Activated CD4-positive, alpha-beta T cell treated with anti-CD3 and anti-CD28 coated beads, Interleukin-2, amount 50 U/mL, for 24 hours (primary cell): ENCODE measurements around the gene SLC47A2.

ENCODE experiments used
- DNase-seq, 2 donors: peaks; one replicate each; pipeline ENCODE4 v3.0.0-alpha.2; 2020; ENCODE audit warnings: low read depth in 1 of 2, low spot score in 1 of 2

Gene SLC47A2

DNA sequence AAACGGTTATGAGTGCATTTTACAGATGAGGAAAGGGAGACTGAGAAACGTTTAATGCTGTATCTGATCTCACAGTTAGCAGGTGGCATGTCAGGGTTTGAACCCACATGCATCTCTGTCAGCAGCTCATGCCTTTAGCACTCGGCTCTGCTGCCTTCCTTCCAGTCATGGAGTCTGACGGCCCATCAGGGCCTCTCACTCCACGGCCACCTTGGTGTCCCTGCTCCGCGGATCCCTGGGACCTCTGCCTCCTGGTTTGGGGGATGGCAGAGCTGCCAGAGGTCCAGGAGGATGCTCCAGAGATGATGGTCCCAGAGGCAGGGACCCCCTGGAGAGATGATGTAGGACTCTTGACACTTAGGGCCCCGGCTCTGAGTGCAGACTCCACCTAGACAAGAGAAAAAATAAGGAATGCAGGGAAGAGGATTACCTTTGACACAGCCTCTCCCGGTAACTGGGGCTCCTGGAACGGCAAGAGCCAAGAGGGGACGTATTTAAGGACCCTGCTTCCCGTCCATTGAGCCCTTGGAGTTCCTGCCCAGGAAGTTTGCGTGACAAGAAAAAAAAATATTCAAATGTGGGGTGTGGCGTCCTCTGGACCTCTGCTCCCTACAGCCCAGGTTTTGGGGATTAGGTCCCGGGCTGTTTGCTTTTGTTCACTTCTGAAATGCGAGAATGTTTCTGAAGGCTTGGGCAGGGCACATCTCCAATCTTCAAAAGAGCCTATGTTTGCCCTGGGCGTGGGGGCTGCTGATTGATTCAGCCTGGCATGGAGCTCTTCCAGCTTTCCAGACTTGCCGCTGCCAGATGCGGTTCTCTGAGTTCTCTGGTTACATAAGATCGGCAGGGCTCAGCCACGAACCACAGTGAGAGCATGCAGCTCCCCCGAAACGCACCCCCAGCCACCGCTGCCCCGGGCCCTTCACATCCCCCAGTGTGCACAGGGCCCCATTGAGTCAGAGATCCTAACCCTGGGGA, 31.7 kb upstream of the SLC47A2 start, which contains the start of gene ALDH3A1:
TSS of gene ALDH3A1 (minus strand) at position 470 of the 978 bp plus-strand sequence. CDS start 3,169 bp downstream, outside the sequence.
- no peak for DNase-seq

DNA sequence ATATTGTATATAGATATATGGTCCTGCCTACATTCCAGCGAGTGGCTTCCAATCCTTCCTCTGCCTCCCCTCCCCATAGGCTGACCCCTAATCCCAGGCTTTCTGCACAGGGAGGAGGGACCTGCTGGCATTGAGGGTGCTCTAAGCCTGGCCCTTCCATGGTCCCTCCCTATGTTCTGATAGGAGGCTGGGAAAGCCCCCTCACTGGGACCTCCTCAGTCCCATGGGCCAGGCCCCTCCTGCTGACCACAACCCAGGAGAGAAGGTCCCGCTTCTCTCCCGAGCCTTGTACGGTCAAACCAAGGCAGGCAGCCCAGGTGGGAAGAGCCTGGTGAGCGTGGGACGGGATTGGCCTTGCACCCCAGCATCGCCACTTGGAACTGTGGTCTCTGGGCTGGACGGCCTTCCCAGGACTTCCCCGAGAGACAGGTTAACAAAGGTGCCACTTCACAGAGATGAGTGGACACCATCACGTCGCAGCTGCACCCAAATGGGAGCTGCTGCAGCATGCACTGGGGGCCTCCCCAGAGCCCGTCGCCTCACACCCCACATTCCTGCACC, 30.9 kb upstream of the SLC47A2 start:
- DNase-seq = no peak

DNA sequence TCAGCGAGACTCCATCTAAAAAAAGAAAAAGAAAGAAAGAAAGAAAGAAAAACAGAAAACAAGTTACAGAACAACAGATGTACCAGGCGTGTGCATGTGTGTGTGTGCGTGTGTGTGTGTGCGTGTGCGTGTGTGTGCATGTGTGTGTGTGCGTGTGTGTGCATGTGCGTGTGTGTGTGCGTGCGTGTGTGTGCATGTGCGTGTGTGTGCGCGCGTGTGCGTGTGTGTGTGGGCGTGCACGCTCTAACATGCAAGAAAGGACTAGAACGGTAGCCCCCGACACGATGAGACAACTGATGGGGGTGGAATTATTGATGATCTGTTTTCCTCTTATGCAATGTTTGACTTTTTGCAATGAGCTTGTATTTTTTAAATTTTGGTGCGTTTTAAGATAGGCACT, 30.1 kb upstream of the SLC47A2 start:
- no peak for DNase-seq

DNA sequence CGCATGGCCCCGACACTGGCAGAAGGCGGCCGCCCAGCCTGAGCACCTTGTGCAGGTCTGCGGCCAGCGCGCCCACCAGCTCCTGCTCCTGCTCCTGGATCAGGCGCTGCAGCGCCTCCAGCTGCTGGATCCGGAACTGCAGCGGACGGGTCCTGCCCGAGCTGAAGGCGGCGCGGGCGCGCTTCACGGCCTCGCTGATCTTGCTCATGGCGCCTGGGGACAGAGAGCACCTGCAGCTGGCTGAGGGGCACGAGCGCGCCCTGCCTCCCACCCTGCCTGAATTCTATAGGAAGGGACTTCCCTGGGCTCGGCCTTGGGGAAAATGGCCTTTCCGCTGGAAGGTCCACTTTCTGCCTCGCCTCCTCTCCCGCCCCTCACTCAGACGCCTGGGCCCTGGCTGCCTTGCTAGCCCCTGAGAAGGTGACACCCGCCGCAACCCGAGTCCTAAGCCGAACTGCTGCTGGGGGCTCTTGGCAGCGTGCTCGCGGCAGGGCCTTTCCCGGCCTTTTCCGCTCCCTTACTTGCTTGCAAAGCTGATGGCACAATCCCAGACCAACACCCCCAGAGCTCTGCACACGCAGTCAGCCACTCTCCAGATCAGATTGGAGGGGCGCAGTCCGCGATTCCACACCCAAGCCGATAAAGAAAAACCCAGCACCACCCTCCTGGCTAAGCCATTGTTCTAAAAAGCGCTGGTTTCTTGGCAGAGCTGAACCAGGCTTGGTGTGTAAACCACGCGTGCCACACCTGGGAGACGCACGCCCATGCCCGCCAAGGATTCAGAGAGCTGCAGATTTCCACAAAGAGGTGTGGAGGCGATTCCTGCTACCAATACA, 28.8 kb upstream of the SLC47A2 start:
- peak; percentile 69 to 76 for DNase-seq

DNA sequence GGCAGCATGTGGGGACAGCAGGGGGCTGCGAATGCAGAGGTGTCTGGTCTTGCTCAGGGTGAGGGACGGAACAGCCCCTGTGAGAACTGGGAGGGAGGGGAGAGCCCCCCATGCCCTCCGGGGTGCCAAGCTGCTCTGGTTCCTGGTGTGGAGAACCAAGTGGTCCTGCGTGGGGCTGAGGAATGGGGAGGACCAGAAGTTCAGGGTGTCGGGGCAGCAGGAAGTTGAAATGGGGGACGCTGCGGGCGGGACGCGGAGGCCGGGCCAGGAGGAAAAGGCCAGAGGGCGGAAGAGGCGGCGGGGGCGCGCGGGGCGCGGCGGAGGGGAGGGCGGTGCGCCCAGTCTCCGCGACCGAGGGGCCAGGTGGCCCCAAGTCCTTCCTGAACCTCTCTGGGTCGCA, 28.1 kb upstream of the SLC47A2 start:
- DNase-seq = no peak

DNA sequence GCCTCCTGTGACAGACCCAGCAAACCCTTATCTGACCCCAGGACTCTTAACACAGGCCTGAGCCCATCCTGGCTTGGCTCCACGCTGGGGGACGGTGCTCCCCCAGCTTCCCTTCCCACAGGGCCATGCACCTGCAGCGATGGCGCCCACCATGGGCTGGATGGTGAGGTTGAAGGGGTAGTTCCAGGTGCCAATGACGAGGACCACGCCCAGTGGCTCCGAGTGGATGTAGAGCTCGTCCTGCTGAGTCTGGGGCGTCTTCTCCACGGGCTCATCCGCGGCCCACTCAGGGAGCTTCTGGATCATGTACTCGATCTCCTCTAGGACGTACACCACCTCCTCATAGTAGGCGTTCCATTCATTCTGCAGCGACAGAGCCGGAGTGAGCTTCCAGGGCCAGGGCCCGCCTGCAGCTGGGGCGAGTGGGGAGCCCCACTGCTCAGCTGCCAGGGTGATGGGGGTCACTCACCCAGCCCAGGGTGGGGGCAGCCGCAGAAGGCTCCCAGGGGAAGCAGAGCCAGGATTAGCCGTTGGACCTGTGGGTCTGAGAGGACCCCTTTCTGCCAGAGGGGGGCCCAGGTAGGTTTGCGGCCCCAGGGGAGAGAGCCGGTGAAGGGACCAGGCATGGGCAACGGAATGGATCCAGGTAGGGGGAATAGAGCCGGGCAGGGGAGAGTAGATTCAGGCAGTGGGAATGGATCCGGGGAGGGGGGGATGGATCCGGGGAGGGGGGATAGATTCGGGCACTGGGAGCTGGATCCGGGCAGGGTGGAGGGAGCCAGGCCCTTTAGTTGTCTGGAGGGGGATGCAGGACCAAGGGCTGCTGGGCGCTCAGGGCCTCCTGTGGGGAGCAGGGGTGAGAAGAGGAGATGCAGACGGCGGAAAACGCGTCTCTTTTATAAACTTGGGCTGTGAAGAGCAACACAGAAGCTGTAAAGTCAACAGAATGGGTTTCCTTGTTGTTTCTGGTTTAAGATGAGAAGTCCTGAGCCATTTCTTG, 27.0 kb upstream of the SLC47A2 start:
- DNase-seq = no peak

DNA sequence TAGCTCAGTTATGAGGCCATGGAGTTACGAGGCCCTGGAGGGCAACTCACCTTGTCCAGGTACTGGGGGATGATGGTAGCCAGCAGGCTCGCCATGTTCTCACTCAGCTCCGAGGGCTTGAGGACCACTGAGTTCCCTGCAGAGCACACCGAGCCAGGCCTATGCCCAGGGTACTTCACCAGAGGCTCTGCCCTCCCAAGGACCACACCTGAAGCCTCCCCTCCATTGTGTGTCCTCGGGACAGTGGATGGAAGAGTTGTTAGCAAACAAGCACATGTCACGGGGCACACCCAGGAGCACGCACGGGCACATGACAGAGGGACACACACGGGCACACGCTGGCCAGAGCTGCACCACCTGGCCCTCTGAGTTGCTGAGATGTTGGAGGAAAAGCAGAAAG, 26.1 kb upstream of the SLC47A2 start:
- no peak for DNase-seq

DNA sequence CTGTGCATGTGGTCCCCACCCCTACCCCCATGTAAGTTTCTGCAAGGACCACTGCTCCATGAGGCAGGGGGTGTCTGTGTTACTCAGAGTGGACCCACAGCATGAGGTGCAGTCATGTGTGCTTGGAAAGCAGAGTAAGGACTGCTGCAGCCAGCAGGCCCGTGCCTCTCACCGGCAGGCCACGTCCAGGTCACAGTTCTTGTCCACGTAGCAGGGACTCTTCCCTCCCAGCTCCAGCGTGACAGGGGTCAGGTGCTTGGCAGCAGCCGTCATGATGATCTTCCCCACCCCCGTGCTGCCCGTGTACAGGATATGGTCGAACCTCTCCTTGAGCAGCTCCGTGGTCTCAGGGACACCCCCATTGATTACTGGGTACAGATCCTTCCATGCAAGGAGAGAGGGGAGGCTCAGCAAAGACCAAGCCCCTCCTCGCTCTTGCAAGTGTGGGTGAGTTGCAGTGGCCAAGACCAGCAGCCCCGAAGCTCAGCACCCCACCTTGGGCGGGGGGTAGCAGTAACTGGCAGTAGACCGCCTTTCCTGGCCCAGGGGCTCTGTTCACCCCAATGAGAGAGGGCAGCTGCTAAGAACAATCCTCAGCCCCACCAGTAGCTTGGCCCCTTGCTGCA, 25.6 kb upstream of the SLC47A2 start:
- DNase-seq = no peak

DNA sequence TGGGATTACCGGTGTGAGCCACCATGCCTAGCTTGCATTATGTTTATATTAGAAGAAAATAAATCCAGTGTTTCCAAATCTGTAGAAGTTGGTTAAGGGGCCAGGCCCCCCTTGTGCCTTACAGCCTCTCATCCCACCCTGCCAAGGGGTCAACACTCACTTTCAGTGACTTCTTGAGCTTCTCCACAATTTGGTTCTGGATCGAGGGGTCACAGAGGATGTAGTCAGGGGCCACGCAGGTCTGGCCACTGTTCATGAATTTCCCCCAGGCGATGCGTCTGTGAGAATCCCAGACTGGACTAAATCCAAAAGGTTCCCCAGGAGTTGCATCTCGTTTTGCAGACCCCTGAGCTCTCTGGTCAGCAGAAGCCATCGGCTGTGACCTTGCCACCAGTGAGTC, 24.5 kb upstream of the SLC47A2 start:
- DNase-seq = no peak

DNA sequence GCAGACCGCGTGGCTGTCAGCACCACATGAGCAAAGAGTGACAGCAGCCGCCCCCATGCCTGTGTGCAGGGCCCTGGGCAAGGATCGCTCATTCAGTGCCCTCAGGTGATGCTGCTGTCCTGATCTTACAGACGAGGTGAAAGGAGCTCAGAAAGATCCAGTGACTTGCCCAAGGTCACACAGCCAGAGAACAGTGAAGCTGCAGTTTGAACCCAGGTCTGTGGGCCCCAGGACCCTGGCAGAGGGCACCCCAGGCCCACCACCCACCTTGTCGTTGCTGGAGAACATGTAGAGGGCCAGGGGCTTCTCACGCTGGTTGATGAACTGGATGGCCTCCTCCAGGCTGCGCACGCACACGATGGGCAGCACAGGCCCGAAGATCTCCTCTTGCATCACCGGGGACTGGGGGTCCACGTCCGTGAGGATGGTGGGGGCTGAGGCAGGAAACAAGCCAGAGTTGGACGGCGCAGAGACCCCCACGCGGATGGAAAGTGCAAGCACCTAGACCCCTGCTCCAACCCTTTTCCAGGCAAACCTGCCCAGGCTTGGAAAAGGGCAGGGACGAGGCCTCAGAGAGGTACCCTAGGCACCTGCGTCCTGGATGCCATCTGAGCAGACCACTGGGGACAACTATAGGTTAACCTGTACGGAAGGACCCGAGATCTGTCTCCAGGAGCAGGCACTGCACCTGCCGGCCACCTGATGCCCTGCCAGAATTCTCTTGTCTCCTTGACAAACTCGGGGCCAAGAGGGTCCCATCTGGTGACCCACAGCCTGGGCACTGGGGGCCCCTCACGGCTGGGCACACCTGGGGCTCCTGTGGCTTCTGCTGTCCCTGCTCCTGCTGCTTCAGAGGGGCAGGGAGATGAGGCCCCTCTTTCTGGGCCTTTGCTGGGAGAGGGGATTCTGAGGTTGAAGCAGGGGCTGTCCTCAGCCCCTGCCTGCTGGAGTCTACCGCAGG, 23.1 kb upstream of the SLC47A2 start:
- DNase-seq = no peak

DNA sequence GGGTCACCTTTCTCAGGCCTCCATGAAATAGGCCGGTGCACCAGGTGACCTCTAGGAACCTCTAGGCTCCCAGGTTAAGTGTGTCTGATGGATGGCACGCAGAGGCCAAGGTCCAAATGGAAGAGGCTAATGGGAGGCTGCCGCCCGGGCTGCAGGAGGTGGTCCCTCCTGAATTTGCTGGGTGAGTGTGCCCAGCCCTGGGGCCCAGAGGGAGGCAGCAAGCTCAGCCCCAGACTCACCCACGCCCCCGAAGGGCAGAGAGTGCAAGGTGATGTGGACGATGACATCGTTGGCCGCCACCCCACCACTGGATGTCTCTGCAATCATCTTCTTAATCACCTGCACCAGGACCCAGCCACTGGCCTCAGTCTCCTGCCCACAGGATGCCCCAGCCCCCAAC, 22.4 kb upstream of the SLC47A2 start:
- no peak for DNase-seq

DNA sequence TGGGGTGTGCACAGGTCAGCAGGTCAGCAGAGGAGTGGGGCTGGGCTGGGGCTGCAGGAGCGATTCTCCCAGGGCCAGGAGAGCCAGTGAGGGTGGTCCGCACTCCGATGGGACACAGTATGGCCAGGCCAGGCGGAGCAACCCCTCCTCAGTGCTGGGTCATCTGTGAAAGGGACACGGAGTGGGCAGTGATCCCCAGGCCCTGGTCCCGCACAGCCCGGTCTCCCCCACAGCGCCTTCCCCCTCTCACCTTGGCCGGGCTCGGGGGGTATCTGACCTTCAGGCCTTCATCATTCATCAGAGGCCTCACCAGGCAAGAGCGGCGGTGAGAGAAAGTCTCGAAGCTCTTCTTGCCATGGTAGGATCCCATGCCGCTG, 21.7 kb upstream of the SLC47A2 start:
- DNase-seq = no peak

DNA sequence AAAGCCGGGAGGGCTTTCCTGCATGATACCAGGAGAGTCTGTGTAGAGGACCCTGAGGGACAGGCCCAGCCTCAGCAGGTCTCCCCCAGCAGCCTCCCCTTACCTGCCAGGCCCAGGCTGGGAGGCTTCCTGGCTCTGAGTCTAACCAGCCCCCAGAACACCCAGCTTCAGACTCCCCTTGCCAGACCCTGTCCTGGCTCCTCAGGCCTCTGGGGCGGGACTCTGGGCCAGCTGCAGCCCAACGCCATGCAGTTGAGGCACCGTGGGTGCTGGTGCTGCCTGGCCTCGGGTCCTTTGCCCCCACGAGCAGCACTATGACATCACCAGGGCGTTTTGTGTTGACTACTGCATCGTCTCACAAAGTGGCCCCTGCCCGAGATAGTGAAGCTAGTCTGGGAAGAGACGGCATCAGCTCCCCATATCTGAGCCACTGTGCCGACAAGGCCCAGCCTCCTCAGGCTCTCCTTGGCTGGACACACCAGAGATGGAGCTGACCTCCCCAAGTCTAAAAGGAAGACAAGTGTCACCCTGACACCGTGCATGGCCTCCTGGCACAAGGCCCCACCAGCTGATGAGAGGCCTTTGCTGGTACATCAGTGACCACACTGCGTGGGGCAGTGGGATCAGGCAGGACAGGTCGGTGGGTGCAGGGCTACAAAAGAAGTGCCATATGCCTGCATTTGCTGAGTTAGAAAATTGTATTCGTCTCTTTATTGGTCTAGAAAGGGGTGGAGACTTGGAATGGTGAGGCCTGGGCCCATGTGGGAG, 21.1 kb upstream of the SLC47A2 start:
- no peak for DNase-seq

DNA sequence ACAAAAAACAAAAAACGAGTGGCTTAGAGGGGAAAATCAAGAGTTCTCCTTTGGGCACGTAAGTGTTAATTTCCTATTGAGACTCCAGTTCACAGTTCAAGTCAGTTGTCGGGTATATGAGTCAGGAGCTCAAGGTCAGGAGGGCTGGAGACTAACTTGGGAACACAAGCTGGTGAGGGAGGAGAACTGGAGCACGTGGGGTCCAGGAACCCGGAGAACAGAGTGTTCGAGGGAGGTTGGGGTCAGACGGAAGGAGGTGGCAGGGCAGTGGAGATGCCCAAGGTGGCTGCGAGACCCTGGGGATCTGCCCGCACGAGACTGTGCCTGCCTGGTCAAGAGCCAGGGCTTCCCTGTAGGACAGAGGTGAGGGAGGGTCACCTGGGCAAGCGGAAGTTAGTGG, 19.7 kb upstream of the SLC47A2 start:
- no peak for DNase-seq

DNA sequence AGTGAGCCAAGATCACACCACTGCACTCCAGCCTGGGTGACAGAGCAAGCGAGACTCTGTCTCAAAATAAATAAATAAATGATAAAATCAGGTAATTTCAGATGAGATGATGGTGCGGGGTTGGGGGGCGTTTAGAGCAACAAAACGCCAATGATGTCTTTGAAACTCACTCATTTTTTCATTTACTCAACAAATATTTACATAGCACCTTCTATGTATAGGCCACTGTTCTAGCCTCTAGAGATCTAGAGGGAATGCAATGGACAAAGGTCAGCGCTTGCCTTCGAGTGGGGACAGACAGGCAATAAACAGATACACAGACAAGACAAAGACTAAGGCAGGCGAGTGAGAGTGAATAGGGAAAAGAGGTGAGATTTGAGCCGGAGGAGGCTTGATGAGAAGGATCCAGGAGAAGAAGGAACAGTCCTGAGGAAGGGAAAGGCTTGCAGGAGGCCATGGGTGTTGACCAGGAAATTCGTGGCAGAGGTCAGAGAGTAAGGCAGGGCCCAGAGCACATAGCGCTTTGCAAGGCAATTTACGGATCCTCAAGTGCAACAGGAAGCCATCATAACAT, 17.7 kb upstream of the SLC47A2 start:
- DNase-seq = no peak

DNA sequence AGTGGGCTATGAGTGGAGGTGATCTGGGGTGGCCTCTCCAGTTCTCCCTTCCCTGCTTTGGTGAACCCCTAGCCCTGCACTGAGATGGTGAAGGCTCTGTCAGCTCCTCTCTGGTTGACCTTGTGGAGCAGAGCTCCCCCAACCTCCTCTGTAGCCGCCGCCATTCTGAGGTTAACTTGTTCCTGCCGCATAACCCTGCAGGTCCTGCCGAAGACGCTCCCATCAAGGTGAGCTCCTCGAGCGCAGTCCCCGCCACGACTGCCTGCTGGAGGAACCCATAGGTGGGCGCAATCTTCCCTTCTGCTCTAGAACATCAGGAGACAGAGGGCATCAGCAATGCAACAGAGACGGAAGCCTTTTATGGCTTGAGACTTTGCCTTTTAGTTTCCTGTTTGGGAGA, 15.2 kb upstream of the SLC47A2 start:
- no peak for DNase-seq

DNA sequence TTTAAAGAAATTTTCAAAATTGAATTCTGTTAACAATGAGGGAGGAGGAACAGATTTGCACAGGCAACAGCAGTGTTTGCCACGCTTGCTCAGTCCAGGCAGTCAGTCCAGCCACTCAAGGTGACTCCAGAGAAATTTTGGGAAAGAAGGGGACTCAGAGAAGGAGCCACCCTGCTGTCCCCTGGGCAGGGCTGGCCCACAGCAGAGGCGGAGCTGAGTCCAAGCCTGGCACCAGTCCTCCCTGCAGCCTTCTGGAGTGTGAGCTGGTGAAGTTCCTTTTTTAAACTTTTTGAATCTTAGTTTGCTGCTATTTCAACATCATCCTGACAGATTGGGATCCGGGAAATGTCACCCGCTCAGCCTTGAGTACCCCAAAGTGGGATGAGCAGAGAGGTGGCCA, 14.5 kb upstream of the SLC47A2 start:
- no peak for DNase-seq

DNA sequence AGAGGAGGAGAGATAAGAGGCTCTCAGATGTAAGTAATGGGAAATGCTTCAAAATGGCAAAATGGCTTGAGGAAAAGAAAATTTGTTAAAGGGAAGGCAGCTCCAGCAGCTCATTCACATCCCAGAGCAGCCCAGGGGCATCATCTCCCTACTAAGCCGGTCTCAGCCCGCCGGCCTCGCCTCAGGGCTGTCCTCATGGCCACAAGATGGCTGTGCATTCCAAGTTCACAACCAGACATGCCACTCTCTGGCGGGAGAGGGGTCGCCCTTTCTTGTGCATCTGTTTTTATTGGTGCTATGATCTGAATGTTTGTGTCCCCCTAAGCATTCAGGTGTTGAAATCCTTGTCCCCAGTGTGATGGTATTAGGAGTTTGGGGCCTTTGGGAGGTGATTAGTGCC, 13.5 kb upstream of the SLC47A2 start:
- no peak for DNase-seq
